HepG2 (cell line): ENCODE measurements around the gene IQCM. TPM values are rescaled to one million over a fixed set of nuclear protein-coding genes. Genes with fewer than 3 reads are reported as not detected.

Source experiments
- ATAC-seq: fragments of 200-7000 bp; cut with Tn5 transposase; 3 replicates; pipeline ENCODE4 v1.9.1; 2020; ENCODE audit warnings: mild to moderate bottlenecking, moderate library complexity
- BruUV-seq: library from RNA; stranded (reverse); fragments of 400-500 nt; replicated peaks from 2 replicates; lab custom pipeline; 2021; lab: Mats Ljungman, UMichigan
- CTCF ChIA-PET: fragments of 300-600 bp; formaldehyde crosslinking; extraction: SDS; loops from one replicate; lab custom pipeline; 2021; ENCODE audit warnings: low total read pairs, inconsistent platforms, low intra/inter-chr PET ratio; lab: Yijun Ruan, JAX
- POLR2A ChIA-PET: fragments of 350-600 bp; sonication (Branson Sonifier 250); formaldehyde crosslinking; loops from one replicate; lab custom pipeline; 2020; ENCODE audit warnings: antibody characterized with exemption, inconsistent platforms; lab: Yijun Ruan, JAX
- DNase-seq: peaks from one replicate; pipeline ENCODE4 v3.0.0-alpha.2; 2015; ENCODE audit warnings: low spot score
- FAIRE-seq: peaks from 3 replicates; lab custom pipeline; 2011; peaks lifted over from hg19 to GRCh38; lab: Jason Lieb, UNC
- H2AFZ ChIP-seq: one replicate; pipeline ENCODE4 v1.6.1; 2011; ENCODE audit warnings: low read length, inconsistent platforms
- H3K27ac ChIP-seq: fragments of 300-600 bp; 3 replicates; pipeline ENCODE4 v1.8.0; 2011; ENCODE audit warnings: mixed run types, mild to moderate bottlenecking, mixed read lengths, low read length, inconsistent platforms; ENCODE audit not compliant: insufficient read depth; ENCODE audit errors: extremely low read length
- H3K27me3 ChIP-seq, 2 experiments: fragments of 200-600 bp in 1 of 2; 2 replicates in 1 of 2; 3 replicates in 1 of 2; pipeline versions ENCODE4 v1.6.0 to v1.8.0; 2011; ENCODE audit warnings: low read length in 2 of 2, mild to moderate bottlenecking in 2 of 2, moderate library complexity in 2 of 2, inconsistent platforms in 1 of 2; ENCODE audit not compliant: insufficient read depth in 2 of 2, control insufficient read depth in 1 of 2
- H3K36me3 ChIP-seq, 2 experiments: fragments of 200-600 bp in 1 of 2; replicated peaks in 1 of 2; 2 replicates in 1 of 2; 3 replicates in 1 of 2; pipeline versions ENCODE4 v1.5.1 to v1.8.0; 2011; ENCODE audit warnings: low read length in 2 of 2, inconsistent platforms in 1 of 2; ENCODE audit not compliant: insufficient read depth in 2 of 2, control insufficient read depth in 1 of 2
- H3K4me1 ChIP-seq: 2 replicates; pipeline ENCODE4 v1.5.1; 2012; ENCODE audit warnings: low read length, inconsistent platforms; ENCODE audit not compliant: insufficient read depth
- H3K4me2 ChIP-seq: 2 replicates; pipeline ENCODE4 v1.6.0; 2011; ENCODE audit warnings: low read depth, low read length, inconsistent platforms
- H3K4me3 ChIP-seq, 3 experiments: fragments of 200-600 bp in 1 of 3; sonication (generic), shearing (Covaris generic) in 1 of 3; replicated peaks in 1 of 3; 2 replicates each; pipeline ENCODE4 v1.5.1; 2011 to 2016; ENCODE audit warnings: low read length in 3 of 3, inconsistent platforms in 2 of 3, low read depth in 2 of 3, mild to moderate bottlenecking in 2 of 3, control low read depth in 1 of 3, mixed read lengths in 1 of 3; ENCODE audit not compliant: insufficient read depth in 1 of 3
- H3K79me2 ChIP-seq: one replicate; pipeline ENCODE4 v1.6.1; 2011; ENCODE audit warnings: low read length, inconsistent platforms; ENCODE audit not compliant: insufficient read depth
- H3K9ac ChIP-seq: 2 replicates; pipeline ENCODE4 v1.6.0; 2011; ENCODE audit warnings: mild to moderate bottlenecking, low read depth, low read length, inconsistent platforms; ENCODE audit not compliant: insufficient read depth
- H3K9me3 ChIP-seq: 2 replicates; pipeline ENCODE4 v1.5.1; 2012; ENCODE audit warnings: mild to moderate bottlenecking, low read length
- H4K20me1 ChIP-seq: 2 replicates; pipeline ENCODE4 v1.6.0; 2011; ENCODE audit warnings: inconsistent platforms, mild to moderate bottlenecking, low read length, moderate library complexity; ENCODE audit not compliant: insufficient read depth
- CEBPB ChIP-seq: IDR thresholded peaks from 2 replicates; pipeline ENCODE4 v1.6.1; 2011; ENCODE audit warnings: low read depth, low read length, improper control_type of control experiment, borderline replicate concordance
- KMT2A ChIP-seq: sonication (generic); formaldehyde crosslinking; IDR thresholded peaks from 2 replicates; pipeline ENCODE4 v1.4.0; 2020; ENCODE audit warnings: missing genetic modification reagents
- MAFF ChIP-seq: IDR thresholded peaks from 2 replicates; pipeline ENCODE4 v1.6.1; 2011; ENCODE audit warnings: low read depth, low read length, improper control_type of control experiment
- TERF1 ChIP-seq: sonication (generic); formaldehyde crosslinking; IDR thresholded peaks from 2 replicates; pipeline ENCODE4 v1.8.0; 2022; ENCODE audit warnings: mild to moderate bottlenecking, missing genetic modification reagents, moderate library complexity
- ZNF335 ChIP-seq: sonication (generic); formaldehyde crosslinking; IDR thresholded peaks from 2 replicates; pipeline ENCODE4 v1.4.0; 2020; ENCODE audit warnings: missing genetic modification reagents
- ZNF33A ChIP-seq: sonication (generic); formaldehyde crosslinking; IDR thresholded peaks from 2 replicates; pipeline ENCODE4 v1.5.1; 2020; ENCODE audit warnings: missing genetic modification reagents, mild to moderate bottlenecking, moderate library complexity, borderline replicate concordance
- WGBS: methylation state at CpG from one replicate; pipeline ENCODE4 v1.1.6; 2017; ENCODE audit warnings: low lambda C conversion rate; 5-methylcytosine and 5-hydroxymethylcytosine counted together
- in situ Hi-C: cut with HindIII; loops from 2 replicates; pipeline ENCODE4 v1.10.0; 2017; ENCODE audit warnings: low pct_unique_long_range_greater_than_20kb; ENCODE audit not compliant: extremely low pct_ligation_motif_present
- intact Hi-C: fragments of 100-400 bp; cut with micrococcal nuclease; formaldehyde crosslinking; loops from one replicate; pipeline ENCODE4 v1.10.0; 2022; ENCODE audit not compliant: unreplicated experiment
- polyA plus RNA-seq, 8 experiments: library from polyadenylated mRNA; depleted of rRNA in 3 of 8; stranded (reverse) in 7 of 8; unstranded in 1 of 8; fragments of >200 nt; fragmentation: Illumina TruSeq in 4 of 8; extraction: Trizol in 4 of 8; gene quantifications; 2 replicates each; pipeline versions ENCODE4 v1.2.1 to v1.2.3, GENCODE V29; 2011 to 2016; ENCODE audit warnings: low read depth in 4 of 8, missing spikeins in 1 of 8, mixed read lengths in 1 of 8; ENCODE audit not compliant: insufficient read depth in 1 of 8
- total RNA-seq, 5 experiments: library from RNA; depleted of rRNA; stranded (reverse); fragments of >200 nt; fragmentation: Illumina TruSeq; extraction: Trizol; gene quantifications; 2 replicates each; pipeline ENCODE4 v1.2.3, GENCODE V29; 2016; ENCODE audit warnings: low read depth in 1 of 5

The IQCM gene
- total and polyA plus RNA-seq, 2 of the 13 experiments (the other 11 are each of a cell fraction or from before 2014, with no cell fraction given) = not detected

DNA sequence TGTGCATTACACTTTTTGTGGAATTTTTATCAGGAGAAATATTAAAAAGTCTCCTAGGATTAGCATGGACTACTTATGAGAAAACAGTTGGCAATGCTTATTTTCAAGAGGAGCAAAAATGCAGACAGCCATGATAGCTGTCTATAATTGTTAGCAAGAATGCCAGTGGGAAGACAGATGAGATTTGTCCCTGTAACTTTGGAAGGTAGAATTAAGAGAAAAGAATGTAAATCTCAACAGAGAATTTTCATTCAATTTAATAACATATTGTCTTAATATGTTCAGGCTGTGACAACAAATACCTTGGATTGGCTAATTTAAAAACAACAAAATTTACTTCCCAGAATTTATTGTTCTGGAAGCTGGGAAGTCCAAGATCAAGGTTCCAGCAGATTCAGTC lies 349.2 kb downstream of the IQCM start:
- FAIRE-seq = no peak
- no peak overlapping the region for H2AFZ ChIP-seq
- no peak overlapping the region for H3K4me2 ChIP-seq
- BruUV-seq = no TSS peak
- TF ChIP-seq KMT2A (CRISPR knock-in tag) (no peak), ZNF33A (CRISPR knock-in tag) (no peak), MAFF (no peak), ZNF335 (CRISPR knock-in tag) (no peak)
- TF ChIP-seq, all 625 proteins: peak for 0
- CTCF ChIA-PET = no interaction called here
- no peak for ATAC-seq
- no peak overlapping the region for H3K4me3 ChIP-seq
- no peaks in the 10 kb centered on the region for H3K4me1 ChIP-seq
- H3K27me3 ChIP-seq = no peaks in the 10 kb centered on the region; a peak in 1 of 5 replicates
- H3K9ac ChIP-seq = no peak overlapping the region
- intact Hi-C loops (no loop called here), in situ Hi-C loops (no loop called here)
- no peaks in the 10 kb centered on the region for H4K20me1 ChIP-seq
- no peak for DNase-seq
- POLR2A ChIA-PET = no interaction called here
- H3K27ac ChIP-seq = no peak overlapping the region
- peaks cover 50% of the 10 kb centered on the region for H3K9me3 ChIP-seq
- no peaks in the 10 kb centered on the region for H3K79me2 ChIP-seq
- H3K36me3 ChIP-seq = no peaks in the 10 kb centered on the region

GRCh38 chr4:149465955-149466354 lies 349.7 kb downstream of the IQCM start:
- TF ChIP-seq TERF1 (no peak), CEBPB (peak; percentile 31; the same call in 1 of the 2 replicates)
- WGBS = 4% methylated on average over 1 of the region's 1 CpG
- POLR2A ChIA-PET = no interaction called here
- Histone ChIP-seq H3K9ac (no peak overlapping the region), H3K4me2 (no peak overlapping the region), H3K27ac (no peak overlapping the region), H3K9me3 (peaks cover 50% of the 10 kb centered on the region), H3K36me3 (no peaks in the 10 kb centered on the region), H3K79me2 (no peaks in the 10 kb centered on the region), H3K4me1 (no peaks in the 10 kb centered on the region), H3K4me3 (no peak overlapping the region), H4K20me1 (no peaks in the 10 kb centered on the region), H2AFZ (no peak overlapping the region), H3K27me3 (no peaks in the 10 kb centered on the region; a peak in 1 of 5 replicates)
- CTCF ChIA-PET = no interaction called here
- ATAC-seq = no peak
- intact Hi-C loops = no loop called here
- no TSS peak for BruUV-seq
- no peak for FAIRE-seq
- no peak for DNase-seq
- in situ Hi-C loops = no loop called here
